GM12891 (cell line): ENCODE results near the gene LAT.

ENCODE experiments used
- POLR2A ChIP-seq: IDR thresholded peaks from 2 replicates; pipeline ENCODE4 v1.6.1; 2011; ENCODE audit warnings: low read depth, low read length, control low read depth
- POLR2AphosphoS5 ChIP-seq: IDR thresholded peaks from 2 replicates; pipeline ENCODE4 v1.6.1; 2011; ENCODE audit warnings: low read depth, low read length, control low read depth
- POU2F2 ChIP-seq: IDR thresholded peaks from 2 replicates; pipeline ENCODE4 v1.6.1; 2011; ENCODE audit warnings: low read depth, mild to moderate bottlenecking, control low read depth, low read length, moderate library complexity
- SPI1 ChIP-seq: IDR thresholded peaks from 2 replicates; pipeline ENCODE4 v1.6.1; 2011; ENCODE audit warnings: low read depth, low read length, control low read depth
- TAF1 ChIP-seq: IDR thresholded peaks from 2 replicates; pipeline ENCODE4 v1.6.1; 2011; ENCODE audit warnings: low read depth, low read length, control low read depth

GRCh38 chr16:29024278-29024677, 39.4 kb downstream of the LAT start:
- TF ChIP-seq POLR2AphosphoS5 (no peak), TAF1 (no peak), POLR2A (no peak), SPI1 (no peak), POU2F2 (no peak)
